Thoracic aorta (tissue), 2 donors: ENCODE data around the gene NOP56. TPM values are rescaled to one million over a fixed set of nuclear protein-coding genes. Genes with fewer than 3 reads are reported as not detected.
A peak's percentile ranks its signal among the peaks of the same experiment; 100 is the strongest.

Experiments
- ATAC-seq: fragments of 150-250 bp; one replicate; pipeline ENCODE4 v1.8.0; 2017; ENCODE audit warnings: low read depth; ENCODE audit not compliant: insufficient number of reproducible peaks, low FRiP score
- DNase-seq: peaks from one replicate; pipeline ENCODE4 v3.0.0-alpha.2; 2020; ENCODE audit warnings: low spot score
- H3K27ac ChIP-seq, 2 donors: fragments of 200-600 bp; sonication (generic); 1 replicate in 1 of 2; 2 replicates in 1 of 2; pipeline ENCODE4 v1.5.1; 2016; ENCODE audit warnings: mild to moderate bottlenecking in 2 of 2, moderate library complexity in 2 of 2
- H3K27me3 ChIP-seq: fragments of 200-600 bp; sonication (generic); replicated peaks from 2 replicates; pipeline ENCODE4 v1.6.0; 2016; ENCODE audit warnings: mild to moderate bottlenecking; ENCODE audit not compliant: insufficient read depth
- H3K36me3 ChIP-seq: fragments of 200-600 bp; sonication (generic); one replicate; pipeline ENCODE4 v1.5.1; 2016
- H3K4me1 ChIP-seq, 2 donors: fragments of 200-600 bp; sonication (generic); 1 replicate in 1 of 2; 2 replicates in 1 of 2; pipeline versions ENCODE4 v1.5.1 to v1.6.0; 2016; ENCODE audit warnings: low read depth in 2 of 2, mild to moderate bottlenecking in 1 of 2; ENCODE audit not compliant: control insufficient read depth in 1 of 2
- H3K4me3 ChIP-seq: fragments of 200-600 bp; sonication (generic); 2 replicates; pipeline ENCODE4 v1.5.1; 2016; ENCODE audit warnings: mild to moderate bottlenecking
- H3K9me3 ChIP-seq: fragments of 200-600 bp; sonication (generic); 2 replicates; pipeline ENCODE4 v1.5.1; 2016
- CTCF ChIP-seq: fragments of 200-600 bp; sonication (generic); IDR thresholded peaks from one replicate; pipeline ENCODE4 v1.5.1; 2019; ENCODE audit warnings: antibody characterized with exemption
- total RNA-seq, 2 donors: library from RNA; depleted of rRNA; stranded (reverse); fragments of >200 nt; gene quantifications; one replicate each; pipeline versions ENCODE4 v1.1.0 to v1.2.3, GENCODE V29; 2016

Gene NOP56
- total RNA-seq, 2 donors from 2014 or later = 46.2 to 125 TPM

DNA sequence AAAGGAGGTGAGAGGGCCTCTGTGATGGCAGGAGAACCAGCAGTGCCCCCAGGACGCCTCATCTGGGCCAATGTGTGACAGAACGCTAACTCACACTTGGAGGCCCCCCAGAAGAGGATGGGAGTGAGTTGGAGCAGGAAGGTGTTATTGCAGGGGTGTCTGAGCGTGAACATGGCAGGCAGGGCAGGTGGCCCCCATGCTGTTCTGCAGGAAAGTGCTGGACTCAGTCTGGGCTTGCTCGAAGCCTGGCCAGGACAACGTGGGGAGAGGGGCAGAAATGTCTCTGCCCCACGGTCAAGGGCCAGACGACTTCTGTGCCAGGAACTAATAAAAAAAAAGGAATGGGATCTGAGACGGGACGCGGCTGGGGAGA, 39.2 kb downstream of the NOP56 start:
- no peak for TF ChIP-seq CTCF
- Histone ChIP-seq H3K9me3 (no peaks in the 10 kb centered on the region), H3K4me1 (peaks cover 3 to 18% of the 10 kb centered on the region in 2 donors), H3K36me3 (no peaks in the 10 kb centered on the region), H3K27ac (peak overlapping the region; percentile 62 to 76), H3K4me3 (peak overlapping the region; percentile 83), H3K27me3 (no peaks in the 10 kb centered on the region)
- no peak for DNase-seq
- ATAC-seq = no peak

GRCh38 chr20:2692036-2692885, 39.8 kb downstream of the NOP56 start, which contains the start of gene EBF4:
EBF4 (plus strand) TSS chr20:2692780; CDS start chr20:2693646, 866 bp downstream.
- peak within 1 kb of the TSS; percentile 62 to 76 for H3K27ac ChIP-seq
- H3K4me1 ChIP-seq = peaks cover 3 to 18% of the 10 kb centered on the region in 2 donors
- TF ChIP-seq CTCF = no peak
- ATAC-seq (peak; percentile 45), DNase-seq (no peak)
- H3K27me3 ChIP-seq = no peaks in the 10 kb centered on the region
- H3K9me3 ChIP-seq = no peaks in the 10 kb centered on the region
- H3K4me3 ChIP-seq = peak within 1 kb of the TSS; percentile 83
- H3K36me3 ChIP-seq = no peaks in the 10 kb centered on the region

GRCh38 chr20:2692886-2693285, 40.5 kb downstream of the NOP56 start:
- peaks cover 3 to 18% of the 10 kb centered on the region in 2 donors for H3K4me1 ChIP-seq
- H3K4me3 ChIP-seq = peak overlapping the region; percentile 70
- no peaks in the 10 kb centered on the region for H3K36me3 ChIP-seq
- TF ChIP-seq CTCF = no peak
- no peaks in the 10 kb centered on the region for H3K27me3 ChIP-seq
- ATAC-seq (no peak), DNase-seq (no peak)
- H3K27ac ChIP-seq = no peak overlapping the region
- no peaks in the 10 kb centered on the region for H3K9me3 ChIP-seq

DNA sequence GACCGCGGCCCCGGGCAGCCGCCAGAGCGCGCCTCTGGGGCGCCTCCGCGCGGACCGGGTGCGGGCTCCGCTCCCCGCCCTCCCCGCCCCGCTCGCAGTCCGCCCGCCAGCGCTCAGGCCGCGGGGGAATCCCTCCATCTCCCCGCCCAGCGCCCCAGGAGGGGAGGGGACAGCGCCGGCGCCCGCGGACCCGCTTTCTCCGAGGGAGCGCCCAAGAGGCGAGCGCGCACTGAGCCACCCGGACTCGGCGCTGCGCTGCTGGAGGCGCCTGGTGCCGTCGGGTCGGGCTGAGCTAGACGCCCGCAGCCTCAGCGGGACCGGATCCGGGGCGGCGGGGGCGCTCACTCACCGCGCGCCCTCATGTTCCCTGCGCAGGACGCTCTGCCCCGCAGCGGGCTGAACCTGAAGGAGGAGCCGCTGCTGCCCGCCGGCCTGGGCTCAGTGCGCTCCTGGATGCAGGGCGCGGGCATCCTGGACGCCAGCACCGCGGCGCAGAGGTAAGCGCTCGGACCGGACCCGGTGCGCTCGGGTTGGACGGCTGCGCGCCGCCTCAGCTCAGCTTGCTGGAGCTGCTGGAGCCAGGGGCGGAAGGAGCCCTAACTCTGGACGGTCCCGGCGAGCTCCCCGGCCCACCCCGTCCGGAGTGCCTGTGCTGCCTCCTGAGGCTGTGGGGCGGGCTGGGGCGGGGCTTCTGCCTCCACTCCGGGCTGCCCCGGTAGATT, 41.0 kb downstream of the NOP56 start:
- Histone ChIP-seq H3K4me3 (peak overlapping the region; percentile 70), H3K27me3 (no peaks in the 10 kb centered on the region), H3K36me3 (no peaks in the 10 kb centered on the region), H3K4me1 (peaks cover 3 to 18% of the 10 kb centered on the region in 2 donors), H3K9me3 (no peaks in the 10 kb centered on the region), H3K27ac (no peak overlapping the region)
- DNase-seq (no peak), ATAC-seq (no peak)
- no peak for TF ChIP-seq CTCF

DNA sequence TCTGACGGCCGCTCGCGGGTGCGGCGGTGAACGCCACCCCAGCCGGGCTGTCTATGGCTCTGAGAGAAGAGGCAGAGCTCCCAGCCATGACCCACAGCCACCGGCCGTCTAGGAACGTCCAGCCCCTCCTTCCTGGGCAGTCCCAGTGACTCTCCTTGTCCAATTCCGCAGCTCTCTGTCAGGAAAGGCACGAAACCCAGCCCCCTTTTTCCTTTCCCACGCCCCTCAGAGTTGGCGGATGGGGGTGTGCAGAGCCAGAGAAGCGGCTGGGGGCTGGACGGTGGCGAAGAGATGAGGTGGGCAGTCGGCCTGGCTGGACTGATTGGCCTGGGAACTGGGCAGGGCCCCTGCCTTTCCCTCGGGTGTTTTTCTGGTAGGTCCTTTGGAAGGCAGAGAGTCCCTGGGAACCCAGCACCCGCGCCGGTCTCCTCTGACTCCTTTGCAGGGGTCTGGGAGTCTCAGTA, 41.6 kb downstream of the NOP56 start:
- Histone ChIP-seq H3K27me3 (no peaks in the 10 kb centered on the region), H3K4me3 (peak overlapping the region; percentile 70), H3K4me1 (peaks cover 3 to 18% of the 10 kb centered on the region in 2 donors), H3K27ac (no peak overlapping the region), H3K9me3 (no peaks in the 10 kb centered on the region), H3K36me3 (no peaks in the 10 kb centered on the region)
- DNase-seq = no peak
- no peak for TF ChIP-seq CTCF
- no peak for ATAC-seq
